ENCODE measurements around the gene CD52. TPM values are rescaled to one million over a fixed set of nuclear protein-coding genes. Genes with fewer than 3 reads are reported as not detected.
A peak's percentile ranks its signal among the peaks of the same experiment; 100 is the strongest.

CD52 gene
- total RNA-seq, 6 donors from 2014 or later = 74.4 to 437 (median 172) TPM

- 9 to 17% methylated on average over 12 to 33 of the region's 52 CpGs for WGBS, 2 donors
- H3K4me1 ChIP-seq = peaks cover 11 to 18% (median 15%) of the 10 kb centered on the region in 4 donors
- no peaks in the 10 kb centered on the region for H3K9me3 ChIP-seq
- peak overlapping the region in 2 of 4 donors; percentile 19 to 24 for H3K27ac ChIP-seq
- TF ChIP-seq CTCF (IDR thresholded peaks at IDR 0.05) (no peak), POLR2AphosphoS5 (IDR thresholded peaks at IDR 0.05) (no peak), EP300 (IDR thresholded peaks at IDR 0.05) (no peak), POLR2A (IDR thresholded peaks at IDR 0.05) (no peak)
- H3K27me3 ChIP-seq = peaks cover 0 to 5% (median 0%) of the 10 kb centered on the region in 4 donors
- ATAC-seq (ENCODE audit: low FRiP score in 2 of 2) (peak; percentile 87 to 93), DNase-seq (peak; percentile 93 to 98)
- peak overlapping the region; percentile 41 to 63 (median 48) for H3K4me3 ChIP-seq
- H3K36me3 ChIP-seq = no peaks in the 10 kb centered on the region
Measured at GRCh38 chr1:26336477-26337205, 18.9 kb downstream of the CD52 start.

- H3K9me3 ChIP-seq = no peaks in the 10 kb centered on the region
- H3K27ac ChIP-seq = no peak overlapping the region
- peaks cover 11 to 18% (median 15%) of the 10 kb centered on the region in 4 donors for H3K4me1 ChIP-seq
- peaks cover 0 to 5% (median 0%) of the 10 kb centered on the region in 4 donors for H3K27me3 ChIP-seq
- H3K36me3 ChIP-seq = no peaks in the 10 kb centered on the region
- H3K4me3 ChIP-seq = no peak overlapping the region
- ATAC-seq (ENCODE audit: low FRiP score in 2 of 2) (peak; percentile 2 to 5), DNase-seq (no peak)
- WGBS, 2 donors = 82 to 100% methylated on average over 2 to 7 of the region's 7 CpGs
- TF ChIP-seq EP300 (IDR thresholded peaks at IDR 0.05) (no peak), POLR2AphosphoS5 (IDR thresholded peaks at IDR 0.05) (no peak), POLR2A (IDR thresholded peaks at IDR 0.05) (no peak), CTCF (IDR thresholded peaks at IDR 0.05) (no peak)
Measured at GRCh38 chr1:26337206-26337535, 19.4 kb downstream of the CD52 start.

- Histone ChIP-seq H3K27ac (no peak overlapping the region), H3K27me3 (peaks cover 0 to 5% (median 0%) of the 10 kb centered on the region in 4 donors), H3K36me3 (no peaks in the 10 kb centered on the region), H3K4me1 (peaks cover 11 to 18% (median 15%) of the 10 kb centered on the region in 4 donors), H3K9me3 (no peaks in the 10 kb centered on the region), H3K4me3 (no peak overlapping the region)
- ATAC-seq (ENCODE audit: low FRiP score in 2 of 2) = no peak
- no peak for DNase-seq
- 59 to 72% methylated on average over 3 to 4 of the region's 4 CpGs for WGBS, 2 donors
- TF ChIP-seq CTCF (IDR thresholded peaks at IDR 0.05) (no peak), POLR2AphosphoS5 (IDR thresholded peaks at IDR 0.05) (no peak), EP300 (IDR thresholded peaks at IDR 0.05) (no peak), POLR2A (IDR thresholded peaks at IDR 0.05) (no peak)
Measured at GRCh38 chr1:26337625-26338024, 19.9 kb downstream of the CD52 start.

- no peak overlapping the region for H3K4me3 ChIP-seq
- H3K4me1 ChIP-seq = peaks cover 11 to 18% (median 15%) of the 10 kb centered on the region in 4 donors
- 68 to 100% methylated on average over 1 of the region's 1 CpG for whole genome bisulfite sequencing, 2 donors
- ATAC-seq (ENCODE audit: low FRiP score in 2 of 2) (no peak), DNase-seq (no peak)
- H3K9me3 ChIP-seq = no peaks in the 10 kb centered on the region
- H3K27ac ChIP-seq = no peak overlapping the region
- TF ChIP-seq CTCF (IDR thresholded peaks at IDR 0.05) (no peak), POLR2AphosphoS5 (IDR thresholded peaks at IDR 0.05) (no peak)
- no peaks in the 10 kb centered on the region for H3K36me3 ChIP-seq
- peaks cover 0 to 5% (median 0%) of the 10 kb centered on the region in 4 donors for H3K27me3 ChIP-seq
Measured at GRCh38 chr1:26338670-26339069, 20.9 kb downstream of the CD52 start.

GRCh38 chr1:26340047-26340481, 22.3 kb downstream of the CD52 start:
- peaks cover 0 to 5% (median 0%) of the 10 kb centered on the region in 4 donors for H3K27me3 ChIP-seq
- 65 to 80% methylated on average over 4 of the region's 4 CpGs for WGBS, 2 donors
- no peak for TF ChIP-seq EP300 (IDR thresholded peaks at IDR 0.05)
- no peak for TF ChIP-seq POLR2AphosphoS5 (IDR thresholded peaks at IDR 0.05)
- TF ChIP-seq POLR2A (IDR thresholded peaks at IDR 0.05) = no peak
- peaks cover 11 to 18% (median 15%) of the 10 kb centered on the region in 4 donors for H3K4me1 ChIP-seq
- no peak overlapping the region for H3K27ac ChIP-seq
- no peak overlapping the region for H3K4me3 ChIP-seq
- H3K9me3 ChIP-seq = no peaks in the 10 kb centered on the region
- no peaks in the 10 kb centered on the region for H3K36me3 ChIP-seq
- ATAC-seq (ENCODE audit: low FRiP score in 2 of 2) (no peak), DNase-seq (no peak)

Measured in upper lobe of left lung (tissue), 6 donors.